CD4-positive, alpha-beta T cell treated with Interleukin-6 at 100 ng/mL for 8 hours (primary cell): Measurements from ENCODE around the gene GPR62.
A peak's percentile ranks its signal among the peaks of the same experiment; 100 is the strongest.

ENCODE experiments used
- DNase-seq: peaks from one replicate; pipeline ENCODE4 v3.0.0-alpha.2; 2020; ENCODE audit warnings: mixed read lengths, low spot score

GPR62 gene

GRCh38 chr3:51955893-51956770, 951 bp downstream of the GPR62 start:
- no peak for DNase-seq

- no peak for DNase-seq
Observed at GRCh38 chr3:51957520-51958205, 2.5 kb downstream of the GPR62 start.

- no peak for DNase-seq
Observed at GRCh38 chr3:51958603-51959521, 3.7 kb downstream of the GPR62 start.

- DNase-seq: no peak
Observed at GRCh38 chr3:51959651-51960050, 4.5 kb downstream of the GPR62 start.

- DNase-seq: no peak
Observed at GRCh38 chr3:51960386-51960785, 5.2 kb downstream of the GPR62 start.

GRCh38 chr3:51961011-51961410, 5.8 kb downstream of the GPR62 start:
- DNase-seq: no peak

- DNase-seq: no peak
Observed at GRCh38 chr3:51961602-51962569, 6.7 kb downstream of the GPR62 start.

GRCh38 chr3:51962854-51963530, 7.8 kb downstream of the GPR62 start:
- no peak for DNase-seq

GRCh38 chr3:51963951-51964451, 8.8 kb downstream of the GPR62 start:
- DNase-seq: no peak

GRCh38 chr3:51964521-51964920, 9.3 kb downstream of the GPR62 start:
- no peak for DNase-seq

- DNase-seq: no peak
Observed at GRCh38 chr3:51966016-51966415, 10.8 kb downstream of the GPR62 start.

GRCh38 chr3:51966486-51966885, 11.3 kb downstream of the GPR62 start:
- no peak for DNase-seq

GRCh38 chr3:51966922-51967383, 11.8 kb downstream of the GPR62 start:
- no peak for DNase-seq

- DNase-seq: peak; percentile 27
Observed at GRCh38 chr3:51967384-51968169, 12.4 kb downstream of the GPR62 start, which contains the start of gene PCBP4. TSS of gene PCBP4 (minus strand) at chr3:51967454. CDS start at chr3:51961240, 6,214 bp downstream.

GRCh38 chr3:51968170-51968775, 13.1 kb downstream of the GPR62 start:
- DNase-seq: no peak

GRCh38 chr3:51968883-51969678, 13.9 kb downstream of the GPR62 start:
- DNase-seq: no peak

GRCh38 chr3:51969841-51970240, 14.7 kb downstream of the GPR62 start:
- DNase-seq: no peak
